Stomach (tissue), 9 donors: ENCODE data around the gene IER5. TPM values are rescaled to one million over a fixed set of nuclear protein-coding genes. Genes with fewer than 3 reads are reported as not detected.

ENCODE experiments used
- DNase-seq, 2 donors: peaks; one replicate each; pipeline versions ENCODE4 v3.0.0 to v3.0.0-alpha.2; 2013 to 2019
- H3K27ac ChIP-seq, 5 donors: fragments of 200-600 bp in 4 of 5; sonication (generic) in 4 of 5; one replicate each; pipeline ENCODE4 v1.5.1; 2013 to 2019; ENCODE audit warnings: mild to moderate bottlenecking in 1 of 5, moderate library complexity in 1 of 5
- H3K27me3 ChIP-seq, 3 donors: fragments of 200-600 bp; sonication (generic); one replicate each; pipeline ENCODE4 v1.5.1; 2017 to 2019; ENCODE audit warnings: mixed run types in 1 of 3
- H3K36me3 ChIP-seq, 4 donors: fragments of 200-600 bp; sonication (generic); 1 replicate in 3 of 4; 2 replicates in 1 of 4; pipeline ENCODE4 v1.5.1; 2016 to 2019
- H3K4me1 ChIP-seq, 4 donors: fragments of 200-600 bp; sonication (generic); one replicate each; pipeline ENCODE4 v1.5.1; 2016 to 2019
- H3K4me3 ChIP-seq, 4 donors: fragments of 200-600 bp; sonication (generic) in 3 of 4; one replicate each; pipeline ENCODE4 v1.5.1; 2016 to 2019; ENCODE audit warnings: mild to moderate bottlenecking in 1 of 4
- H3K9me3 ChIP-seq, 4 donors: fragments of 200-600 bp; sonication (generic); one replicate each; pipeline ENCODE4 v1.5.1; 2016 to 2019
- CTCF ChIP-seq, 7 experiments: fragments of 450-650 bp in 4 of 7; fragments of 200-600 bp in 3 of 7; sonication (generic) in 3 of 7; IDR thresholded peaks; one replicate each; pipeline ENCODE4 v1.5.1; 2016 to 2019; ENCODE audit warnings: antibody characterized with exemption in 7 of 7, control low read depth in 2 of 7, mild to moderate bottlenecking in 1 of 7
- EP300 ChIP-seq: sonication (generic); formaldehyde crosslinking; IDR thresholded peaks from one replicate; pipeline ENCODE4 v1.6.1; 2017; ENCODE audit warnings: antibody characterized with exemption
- POLR2A ChIP-seq, 4 donors: fragments of 450-650 bp; IDR thresholded peaks; one replicate each; pipeline ENCODE4 v1.6.1; 2016; ENCODE audit warnings: antibody characterized with exemption in 4 of 4, control low read depth in 2 of 4, mild to moderate bottlenecking in 1 of 4, moderate library complexity in 1 of 4
- POLR2AphosphoS5 ChIP-seq, 3 donors: sonication (generic); formaldehyde crosslinking; IDR thresholded peaks; one replicate each; pipeline ENCODE4 v1.6.1; 2016; ENCODE audit warnings: antibody characterized with exemption in 3 of 3
- WGBS, 5 donors: extraction: QIAGEN DNeasy Blood & Tissue Kit in 3 of 5; methylation state at CpG; one replicate each; pipeline versions ENCODE4 v1.1.5 to v1.1.7; 2013 to 2018; 5-methylcytosine and 5-hydroxymethylcytosine counted together
- intact Hi-C: fragments of 100-400 bp; cut with DNase I; formaldehyde crosslinking; loops from one replicate; pipeline ENCODE4 v1.15.1; 2023; ENCODE audit warnings: low total_unique reads
- polyA plus RNA-seq, 3 donors: library from polyadenylated mRNA; stranded (reverse); fragments of 200-250 nt; gene quantifications; one replicate each; pipeline ENCODE4 v1.2.3, GENCODE V29; 2013
- total RNA-seq, 5 donors: library from RNA; depleted of rRNA; stranded (reverse); fragments of >200 nt; gene quantifications; one replicate each; pipeline versions ENCODE4 v1.1.0 to v1.2.3, GENCODE V29; 2014 to 2016
- donor health status: healthy with polysubstance abuse.
- donor health status: Bipolar disorder and iron deficiency.
- donor health status: healthy.

Gene IER5
- total and polyA plus RNA-seq, 8 donors: 1.2 to 33.3 (median 10.2) TPM

DNA sequence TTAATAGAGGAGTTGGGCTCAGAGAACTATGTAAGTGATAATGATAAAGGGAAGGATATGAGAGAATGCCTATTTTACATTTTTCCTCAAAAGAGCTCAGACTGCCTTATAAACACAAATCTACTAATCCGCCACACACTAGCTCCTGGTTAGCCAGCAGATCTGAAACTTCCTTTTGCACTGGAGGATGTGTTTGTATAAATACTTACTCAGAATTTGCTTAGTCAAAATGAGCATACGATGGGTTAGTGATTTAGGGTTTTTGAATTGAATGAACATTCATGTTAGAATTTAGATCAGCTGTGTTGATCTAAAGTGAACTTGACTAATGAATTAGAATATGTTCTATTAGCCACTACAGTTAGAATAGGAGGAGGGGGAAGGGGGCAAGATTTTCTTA is 9.1 kb upstream of the IER5 start:
- no peak for DNase-seq
- intact Hi-C loops: no loop called here
- TF ChIP-seq CTCF (IDR thresholded peaks at IDR 0.05): no peak
- no peak for TF ChIP-seq EP300
- TF ChIP-seq POLR2AphosphoS5 (IDR thresholded peaks at IDR 0.05): no peak
- TF ChIP-seq POLR2A (IDR thresholded peaks at IDR 0.05): no peak
- no peaks in the 10 kb centered on the region for H3K36me3 ChIP-seq
- H3K4me3 ChIP-seq: no peak overlapping the region
- H3K27ac ChIP-seq: no peak overlapping the region
- H3K4me1 ChIP-seq: peaks cover 0 to 4% (median 2%) of the 10 kb centered on the region in 4 donors
- WGBS, 5 donors: 45 to 62% (median 48%) methylated on average over 2 of the region's 2 CpGs
- H3K27me3 ChIP-seq: no peaks in the 10 kb centered on the region
- H3K9me3 ChIP-seq: no peaks in the 10 kb centered on the region

DNA sequence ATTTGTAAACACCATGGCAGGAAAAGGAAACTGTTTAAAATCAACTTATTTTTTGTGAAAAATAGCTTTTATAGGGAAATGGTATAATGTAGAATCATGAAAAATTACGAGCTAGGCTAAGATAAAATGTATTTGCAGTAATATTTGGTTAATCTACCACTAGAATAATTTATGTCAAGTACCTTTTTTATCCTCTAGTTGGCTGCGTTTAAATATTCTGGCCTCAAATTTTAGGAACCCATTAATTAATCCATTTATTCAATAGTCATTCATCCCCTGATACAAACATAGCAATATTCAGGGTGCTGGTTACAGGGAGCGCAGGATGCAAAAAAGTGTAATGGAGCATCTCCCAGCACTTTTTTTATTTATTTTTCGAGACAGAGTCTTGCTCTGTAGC is 8.6 kb upstream of the IER5 start:
- Histone ChIP-seq H3K36me3 (no peaks in the 10 kb centered on the region), H3K27me3 (no peaks in the 10 kb centered on the region), H3K9me3 (no peaks in the 10 kb centered on the region), H3K27ac (no peak overlapping the region), H3K4me3 (no peak overlapping the region), H3K4me1 (peaks cover 0 to 9% (median 3%) of the 10 kb centered on the region in 4 donors)
- WGBS, 5 donors: 52 to 81% (median 71%) methylated on average over 4 of the region's 4 CpGs
- DNase-seq: no peak
- TF ChIP-seq POLR2AphosphoS5 (IDR thresholded peaks at IDR 0.05) (no peak), POLR2A (IDR thresholded peaks at IDR 0.05) (no peak), EP300 (no peak), CTCF (IDR thresholded peaks at IDR 0.05) (no peak)
- intact Hi-C loops: no loop called here

DNA sequence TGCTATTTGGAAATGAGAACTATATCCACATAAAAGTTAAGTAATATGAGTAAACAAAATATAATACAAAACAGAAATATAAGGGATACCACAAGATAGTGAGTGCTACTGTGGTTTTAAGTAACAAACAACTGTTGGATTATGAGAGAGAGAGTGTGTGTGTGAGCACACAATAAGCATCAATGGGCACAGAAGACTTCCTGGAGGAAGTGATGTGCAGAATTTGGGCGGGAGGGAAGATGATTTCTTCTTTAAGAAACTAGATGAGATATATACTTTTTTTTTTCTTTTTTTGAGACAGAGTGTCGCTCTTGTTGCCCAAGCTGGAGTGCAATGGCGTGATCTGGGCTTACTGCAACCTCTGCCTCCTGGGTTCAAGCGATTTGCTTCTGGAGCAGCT is 7.9 kb upstream of the IER5 start:
- no peak for DNase-seq
- no peaks in the 10 kb centered on the region for H3K36me3 ChIP-seq
- TF ChIP-seq EP300 (no peak), POLR2A (IDR thresholded peaks at IDR 0.05) (no peak), CTCF (IDR thresholded peaks at IDR 0.05) (no peak), POLR2AphosphoS5 (IDR thresholded peaks at IDR 0.05) (no peak)
- H3K27ac ChIP-seq: no peak overlapping the region
- H3K4me1 ChIP-seq: peaks cover 0 to 9% (median 3%) of the 10 kb centered on the region in 4 donors
- intact Hi-C loops: no loop called here
- 85 to 94% (median 88%) methylated on average over 4 of the region's 4 CpGs for WGBS, 5 donors
- H3K9me3 ChIP-seq: no peaks in the 10 kb centered on the region
- no peaks in the 10 kb centered on the region for H3K27me3 ChIP-seq
- no peak overlapping the region for H3K4me3 ChIP-seq

DNA sequence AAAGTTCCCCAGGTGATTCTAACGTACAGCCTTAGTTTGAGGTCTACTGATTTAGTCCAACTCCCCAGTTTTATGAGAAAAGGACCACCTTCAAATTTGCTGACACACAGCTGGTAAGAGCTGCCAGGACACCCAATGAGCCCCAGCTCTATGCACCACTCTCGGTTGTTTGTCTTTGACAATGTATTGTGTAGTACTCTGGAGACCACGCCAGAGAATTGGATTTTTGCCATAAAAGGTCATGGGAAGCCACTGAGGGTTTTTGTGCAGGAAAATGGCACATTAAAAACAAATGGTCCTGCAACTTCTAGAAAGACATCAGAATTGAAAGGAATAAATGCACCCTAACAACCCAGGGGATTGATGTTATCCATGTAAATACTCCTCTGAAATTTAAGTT is 7.1 kb upstream of the IER5 start:
- intact Hi-C loops: no loop called here
- H3K4me1 ChIP-seq: peaks cover 0 to 9% (median 3%) of the 10 kb centered on the region in 4 donors
- no peaks in the 10 kb centered on the region for H3K9me3 ChIP-seq
- no peak overlapping the region for H3K27ac ChIP-seq
- H3K27me3 ChIP-seq: no peaks in the 10 kb centered on the region
- 34 to 49% (median 46%) methylated on average over 3 of the region's 3 CpGs for WGBS, 5 donors
- no peaks in the 10 kb centered on the region for H3K36me3 ChIP-seq
- no peak overlapping the region for H3K4me3 ChIP-seq
- no peak for DNase-seq
- TF ChIP-seq POLR2AphosphoS5 (IDR thresholded peaks at IDR 0.05) (no peak), POLR2A (IDR thresholded peaks at IDR 0.05) (no peak), CTCF (IDR thresholded peaks at IDR 0.05) (no peak), EP300 (no peak)
